NCI-H1092 treated with DMSO at 0.1 percent for 48 hours (cell line): ENCODE results near the gene TUBB.

ENCODE experiments used
- DNase-seq: peaks from one replicate; lab custom pipeline; 2025; lab: John Stamatoyannopoulos, UW

TUBB gene

DNA sequence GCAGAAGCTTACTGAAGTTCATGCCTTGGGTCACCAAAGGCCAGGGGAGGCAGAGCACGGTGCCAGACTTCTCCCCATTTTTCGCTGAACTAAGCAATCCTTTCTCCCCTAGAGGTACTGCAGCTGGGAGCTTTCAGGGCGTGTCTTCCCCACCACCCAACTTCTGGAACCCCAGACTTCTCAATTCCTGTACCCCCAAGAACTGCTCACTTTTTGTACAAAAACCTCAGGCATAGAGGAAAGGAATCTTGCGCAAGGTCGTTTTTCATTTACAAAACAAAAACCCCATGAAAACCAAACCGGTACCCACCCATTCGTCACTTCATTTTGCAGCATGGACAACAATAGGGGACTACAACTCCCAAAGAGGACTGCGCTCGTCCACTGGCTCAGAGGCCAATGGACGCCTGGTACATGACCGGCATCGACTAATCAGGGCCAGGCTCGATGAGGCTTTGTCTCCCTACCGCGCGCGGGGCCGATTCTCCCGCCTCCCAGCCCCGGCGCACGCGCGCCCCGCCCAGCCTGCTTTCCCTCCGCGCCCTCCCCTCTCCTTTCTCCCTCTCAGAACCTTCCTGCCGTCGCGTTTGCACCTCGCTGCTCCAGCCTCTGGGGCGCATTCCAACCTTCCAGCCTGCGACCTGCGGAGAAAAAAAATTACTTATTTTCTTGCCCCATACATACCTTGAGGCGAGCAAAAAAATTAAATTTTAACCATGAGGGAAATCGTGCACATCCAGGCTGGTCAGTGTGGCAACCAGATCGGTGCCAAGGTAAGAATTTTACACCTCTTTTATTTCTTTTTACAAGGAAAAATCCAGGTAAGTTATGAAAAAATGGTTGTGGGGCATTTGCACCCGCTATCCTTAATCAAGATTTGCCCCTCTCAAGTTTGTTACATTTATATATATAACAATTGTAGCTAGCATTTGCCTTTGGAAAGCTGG, at the start of gene TUBB:
TSS of gene TUBB (plus strand) at position 562 of the 947 bp plus-strand sequence. CDS start at position 717, 155 bp downstream.
- peak; percentile 93 for DNase-seq

DNA sequence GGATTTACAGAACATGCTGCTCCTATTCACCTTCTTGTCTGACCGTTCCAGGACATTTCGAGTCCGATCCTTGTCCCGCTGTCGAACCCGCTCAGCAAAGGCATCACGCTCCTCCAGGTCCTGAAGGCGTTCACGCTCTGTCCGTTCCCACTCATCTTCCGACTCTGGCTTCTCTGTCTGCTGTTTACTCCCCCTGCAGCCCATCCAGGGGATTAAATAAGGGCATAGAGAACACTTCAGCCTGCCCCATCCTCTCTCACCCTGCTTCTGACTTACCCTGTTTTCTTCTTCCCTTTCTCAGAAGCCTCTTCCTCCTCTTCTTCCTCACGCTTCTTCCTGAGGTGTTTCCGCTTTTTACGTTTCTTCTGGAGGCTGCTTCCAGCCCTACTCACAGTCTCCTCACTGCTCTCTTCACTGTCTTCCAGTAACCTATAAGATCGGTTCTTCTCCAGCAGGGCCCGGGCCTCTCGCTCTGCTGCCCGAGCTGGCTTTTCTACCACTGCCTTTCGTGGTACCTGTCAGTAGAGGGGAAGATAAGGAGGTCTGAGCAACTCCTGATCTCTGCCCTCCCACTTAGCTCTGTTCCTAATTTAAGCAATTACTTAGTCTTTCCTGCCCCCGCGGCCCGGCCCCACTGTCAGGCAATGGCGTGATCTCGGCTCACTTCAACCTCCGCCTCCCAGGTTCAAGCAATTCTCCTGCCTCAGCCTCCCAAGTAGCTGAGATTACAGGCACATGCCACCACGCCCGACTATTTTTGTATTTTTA, 49.2 kb upstream of the TUBB start:
- DNase-seq = no peak

DNA sequence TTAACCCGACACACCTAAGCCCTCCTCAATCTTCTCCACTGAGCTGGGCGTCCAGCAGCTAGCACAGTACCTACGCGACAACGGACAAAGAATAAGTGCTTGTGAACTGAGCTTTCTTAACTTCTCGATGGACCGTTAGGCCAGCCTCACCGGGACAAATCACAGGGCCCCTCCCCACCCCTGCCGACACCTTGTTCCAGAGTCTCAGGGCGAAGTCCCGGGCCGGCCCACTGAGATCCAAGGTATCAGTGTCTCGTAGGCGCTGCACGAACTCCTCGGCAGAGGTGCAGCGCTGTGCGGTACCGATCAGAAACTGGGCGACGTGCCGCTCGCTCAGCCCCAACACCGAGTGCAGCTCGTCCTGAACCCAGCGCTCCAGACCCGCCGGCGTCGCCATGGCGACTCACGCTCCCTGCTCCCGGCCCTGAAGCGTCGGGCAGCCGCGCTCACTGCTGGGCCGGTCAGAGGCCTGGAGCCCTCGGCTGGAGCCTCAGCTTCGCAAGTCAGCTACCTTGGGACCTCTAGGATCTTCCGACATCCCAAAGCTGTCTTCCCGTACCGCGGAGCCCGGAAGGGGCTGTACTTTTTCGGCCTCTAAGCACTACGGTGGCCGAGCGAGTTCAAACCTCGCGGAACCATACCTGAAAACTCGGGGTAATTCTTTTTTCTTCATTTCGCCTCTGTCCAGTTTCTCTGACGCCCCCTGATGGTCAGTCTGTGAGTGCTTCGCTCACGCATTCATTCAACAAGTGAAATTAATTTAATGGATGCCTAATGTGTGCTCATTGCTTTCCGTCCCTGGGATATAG, 47.5 kb upstream of the TUBB start, which contains the start of gene DHX16:
TSS of gene DHX16 (minus strand) at position 562 of the 809 bp plus-strand sequence. CDS start at position 397, 165 bp downstream.
- peak; percentile 88 for DNase-seq

DNA sequence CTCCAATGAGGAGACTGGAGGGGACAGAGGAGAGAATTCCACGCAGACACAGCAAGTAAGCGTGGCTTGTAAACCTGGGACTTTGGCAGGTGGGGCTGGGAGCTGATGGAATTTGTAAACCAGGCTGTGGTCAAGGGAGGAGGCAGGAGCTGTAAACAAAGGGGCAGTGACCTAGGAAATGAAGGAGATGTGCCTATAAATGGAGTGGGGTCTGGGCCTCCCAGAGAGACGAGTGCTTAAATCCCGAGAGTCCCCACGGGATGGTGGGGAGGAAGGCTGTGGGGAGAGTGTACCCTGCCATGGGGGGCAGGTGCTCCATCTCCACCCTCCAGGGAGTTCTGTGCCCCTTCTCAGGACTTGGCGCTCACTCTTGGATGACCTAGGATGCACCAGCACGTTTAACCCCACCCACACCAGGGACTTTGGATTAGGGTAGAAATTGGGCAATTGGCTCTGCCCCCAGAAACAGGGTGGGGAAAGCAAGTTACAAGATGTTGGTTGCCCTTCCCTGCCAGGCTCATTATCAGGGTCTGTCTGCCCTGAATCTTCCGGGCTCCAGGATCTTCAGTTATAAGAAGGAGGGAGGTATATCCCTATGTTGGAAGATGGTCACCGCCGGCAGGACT, 43.4 kb upstream of the TUBB start:
- no peak for DNase-seq

DNA sequence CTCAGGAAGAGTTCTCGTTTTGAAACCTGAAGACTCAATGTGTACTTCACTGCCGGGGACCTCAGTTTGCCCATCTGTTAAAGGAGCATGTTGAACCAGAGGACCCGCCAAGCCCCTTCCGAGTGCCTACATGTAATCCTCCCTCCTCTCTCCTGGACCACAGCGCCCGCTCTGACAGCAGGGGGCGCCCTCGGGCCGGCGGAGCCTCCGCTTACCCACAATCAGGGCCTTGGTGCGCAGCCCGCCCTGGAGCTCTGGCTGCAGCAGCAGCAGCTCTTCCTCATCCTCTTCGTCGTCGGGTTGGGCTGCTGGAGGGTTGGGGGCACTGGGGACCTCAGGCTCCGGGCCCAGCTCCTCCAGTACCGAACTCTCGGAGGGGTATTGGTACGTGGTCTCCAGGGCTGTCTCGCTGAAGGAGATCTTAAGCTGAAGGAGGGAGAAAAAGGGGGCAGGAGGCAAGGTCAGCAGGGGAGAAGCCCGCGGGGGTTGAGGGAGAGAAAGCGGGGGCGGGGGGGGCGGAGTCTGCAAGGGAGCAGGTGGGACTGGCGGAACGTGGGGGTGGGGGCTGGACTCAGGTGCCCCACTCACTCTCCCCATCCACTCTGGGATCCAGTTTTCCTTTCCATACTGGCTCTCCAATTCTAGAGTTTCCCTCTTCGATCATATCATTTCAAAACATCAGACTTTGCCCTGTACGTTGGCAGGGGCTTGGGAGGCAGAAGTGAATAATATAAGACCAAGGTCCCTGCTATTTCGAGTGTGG, 41.0 kb upstream of the TUBB start:
- peak; percentile 30 for DNase-seq

DNA sequence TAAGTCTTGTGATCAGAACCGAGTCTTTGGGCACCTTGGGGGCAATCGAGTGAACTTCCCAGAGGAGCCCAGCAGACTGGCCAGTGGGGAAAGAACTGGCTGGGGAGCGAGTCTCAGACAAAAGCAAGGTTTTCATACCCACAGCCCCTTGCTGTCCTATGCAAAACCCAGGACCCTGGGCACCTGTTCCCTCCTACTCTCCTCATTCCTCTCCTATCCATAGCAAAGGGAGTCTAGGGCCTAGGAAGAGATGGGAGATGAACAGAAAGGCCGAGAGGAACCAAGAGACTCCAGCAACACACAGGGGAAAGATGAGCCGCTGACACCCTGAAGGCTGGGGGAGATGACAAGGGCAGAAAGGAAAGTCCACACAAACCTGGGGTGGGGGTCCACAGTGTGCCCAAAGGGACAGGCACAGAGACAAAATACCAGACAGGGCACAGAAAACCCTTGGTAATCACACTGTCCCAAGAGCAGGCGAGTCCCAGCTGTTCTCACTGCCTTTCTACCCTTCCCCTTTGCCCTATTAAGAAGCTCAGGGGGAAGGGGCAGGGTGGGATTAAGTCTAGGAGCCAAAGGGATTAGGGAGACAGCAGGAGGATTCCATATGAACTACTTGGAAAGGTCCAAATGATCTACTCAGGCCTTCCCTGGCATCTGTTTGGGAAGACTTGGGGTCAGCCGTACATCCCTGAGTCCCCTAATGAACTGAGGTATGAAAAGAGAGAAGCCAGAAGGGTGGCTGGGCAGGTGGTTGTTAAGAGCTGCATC, 40.2 kb upstream of the TUBB start:
- DNase-seq = no peak

DNA sequence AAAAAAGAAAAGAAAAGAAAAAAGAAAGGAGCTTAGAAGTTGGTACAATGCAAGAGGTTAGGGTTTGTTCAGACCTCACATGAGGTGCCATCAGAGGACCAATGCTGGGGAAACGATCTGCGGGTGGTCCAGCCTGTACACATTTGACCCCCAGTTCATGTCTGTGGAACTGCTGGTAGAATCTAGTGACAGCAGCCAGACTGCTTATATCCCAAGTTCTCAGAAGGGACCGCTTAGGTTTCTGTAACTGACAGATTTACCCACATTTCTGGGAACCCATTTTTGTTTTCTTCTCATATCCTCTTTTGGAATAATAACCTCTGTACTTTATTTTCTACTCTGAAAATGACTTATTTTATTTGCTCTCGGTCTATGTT, 38.4 kb upstream of the TUBB start:
- DNase-seq = no peak

DNA sequence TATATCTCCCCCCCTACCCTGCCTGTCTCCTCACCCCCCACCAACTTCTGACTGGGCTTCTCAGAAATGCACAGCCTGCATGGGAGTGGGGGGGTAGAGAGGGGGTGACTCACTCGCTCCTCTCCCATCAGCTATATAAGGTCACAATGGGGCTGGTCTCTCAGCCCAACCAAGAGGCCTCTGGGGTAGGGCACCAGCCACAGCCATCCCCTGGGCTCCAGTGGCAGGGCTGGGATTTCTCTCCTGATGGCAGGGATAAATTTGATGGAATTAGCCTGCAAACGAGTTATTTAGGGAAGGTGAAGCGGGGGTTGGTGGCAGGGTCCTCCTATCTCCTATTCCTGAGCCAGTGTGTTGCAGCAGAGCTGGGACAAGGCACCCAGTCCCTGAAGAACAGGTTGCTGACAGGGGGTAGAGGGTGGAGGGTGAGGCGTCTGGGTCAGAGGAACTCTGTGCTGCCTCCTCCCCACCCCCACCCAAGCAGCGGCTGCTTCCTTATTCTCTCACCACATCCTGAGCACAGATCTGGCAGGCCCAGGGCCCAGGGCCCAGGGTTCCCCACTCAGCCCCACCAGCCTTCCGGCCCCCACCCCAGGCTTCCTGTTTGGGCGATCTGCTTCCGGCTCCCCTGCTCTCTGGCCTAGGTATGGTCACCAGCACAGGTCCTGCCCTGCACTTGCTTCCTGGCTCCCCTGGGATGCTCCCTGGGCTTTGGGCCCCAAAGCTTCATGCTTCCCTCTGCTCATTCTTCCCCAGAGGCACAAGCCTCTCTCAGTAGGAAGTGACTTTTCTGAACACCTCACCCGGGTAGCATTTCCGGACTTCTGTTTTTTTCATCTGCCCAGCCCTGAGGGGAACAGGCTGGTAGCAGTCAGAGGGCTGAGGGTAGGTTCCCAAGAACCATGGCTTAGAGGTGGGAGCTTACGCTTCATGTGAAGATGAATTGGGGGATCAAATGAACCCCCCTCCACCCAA, 37.7 kb upstream of the TUBB start:
- no peak for DNase-seq

DNA sequence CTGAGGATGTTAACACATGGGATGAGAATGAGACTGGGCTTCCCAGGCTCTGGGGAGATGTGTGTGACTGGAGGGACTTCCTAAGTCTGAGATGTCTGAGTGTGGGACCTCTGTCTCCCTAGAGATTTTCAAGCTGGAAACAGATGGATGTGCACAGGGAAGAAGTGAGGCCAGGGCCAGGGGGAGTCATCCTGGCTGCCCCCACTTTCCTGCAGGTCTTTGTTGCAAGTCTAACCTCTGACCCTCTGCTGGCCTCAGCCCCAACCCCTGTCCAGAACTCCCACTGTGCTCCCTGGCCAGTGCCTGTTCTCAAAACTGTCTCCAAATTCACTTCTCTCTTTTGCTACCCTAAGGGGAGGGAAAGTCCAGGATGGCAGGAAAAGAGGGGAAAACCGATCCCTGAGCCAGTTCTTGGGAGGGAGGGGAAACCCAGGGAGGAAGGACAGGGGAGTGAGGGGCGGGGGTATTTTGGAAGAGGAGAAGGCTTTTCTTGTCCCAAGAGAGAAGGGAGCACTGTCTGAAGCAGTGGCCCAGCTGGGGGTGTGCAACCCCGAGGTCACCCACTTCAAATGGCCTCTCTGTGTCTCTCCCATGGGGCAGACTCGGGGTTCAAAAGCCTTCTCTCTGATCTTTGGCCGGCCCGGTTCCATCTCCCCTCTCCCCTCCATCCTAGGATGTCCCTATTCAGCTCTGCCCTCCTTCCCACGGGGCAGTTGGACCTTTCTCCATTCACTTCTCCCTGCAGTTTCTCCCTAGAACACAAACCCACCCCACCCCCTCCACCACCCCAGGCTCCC, 36.8 kb upstream of the TUBB start:
- no peak for DNase-seq

DNA sequence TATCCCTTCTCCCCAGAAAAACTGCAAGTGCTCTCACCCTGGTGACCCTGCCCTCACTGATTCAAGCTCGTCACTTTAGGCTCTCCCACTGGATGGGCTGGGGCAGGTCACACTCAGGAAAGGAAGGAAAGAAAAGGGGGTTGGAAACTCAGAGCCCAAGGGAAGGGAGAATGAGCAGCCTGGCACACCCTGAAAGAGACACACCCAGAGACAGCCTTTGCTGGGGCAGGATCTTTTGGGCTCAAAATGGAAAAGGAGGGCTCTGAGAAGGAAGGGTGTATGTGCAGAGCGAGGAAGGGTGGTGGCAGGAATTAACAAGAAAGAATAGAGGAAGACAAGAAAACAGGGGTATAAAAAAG, 36.2 kb upstream of the TUBB start:
- no peak for DNase-seq

DNA sequence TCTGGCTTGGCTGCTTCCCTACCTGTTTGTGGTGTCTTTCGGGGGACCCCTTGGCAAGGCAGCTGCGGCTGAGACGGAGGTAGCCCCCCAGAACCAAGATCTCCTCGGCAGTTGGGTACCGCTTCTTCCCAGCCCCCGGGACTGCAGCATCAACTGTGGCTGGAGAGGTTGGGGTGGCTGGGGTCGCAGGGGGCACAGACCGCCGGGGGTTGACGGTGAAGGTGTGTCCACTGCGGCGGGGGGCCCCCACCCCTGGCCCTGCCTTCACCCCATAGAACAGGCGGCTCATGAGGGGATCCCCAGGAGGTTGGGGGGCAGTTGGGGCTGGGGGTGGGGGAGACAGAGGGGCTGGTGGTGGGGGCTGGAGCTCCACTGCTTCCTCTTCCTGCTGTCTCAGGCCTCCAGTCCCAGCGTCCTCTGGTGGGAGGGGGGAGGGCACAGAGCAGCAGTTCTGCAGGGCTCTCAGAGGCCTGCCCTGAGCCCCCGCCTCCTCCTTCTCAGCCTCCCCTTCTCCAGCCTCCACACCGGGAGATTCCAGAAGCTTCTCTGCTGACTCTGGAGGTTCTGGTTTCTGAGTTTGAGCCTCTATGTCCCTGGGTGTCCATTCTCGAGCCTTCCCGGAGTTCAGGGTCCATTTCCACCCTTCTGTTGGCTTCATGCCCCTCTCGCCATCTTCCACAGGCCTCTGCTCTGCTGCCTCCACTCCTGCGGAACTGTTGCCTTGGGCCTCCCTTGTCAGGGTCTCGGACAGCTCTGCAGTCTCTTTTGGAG, 35.6 kb upstream of the TUBB start:
- no peak for DNase-seq

DNA sequence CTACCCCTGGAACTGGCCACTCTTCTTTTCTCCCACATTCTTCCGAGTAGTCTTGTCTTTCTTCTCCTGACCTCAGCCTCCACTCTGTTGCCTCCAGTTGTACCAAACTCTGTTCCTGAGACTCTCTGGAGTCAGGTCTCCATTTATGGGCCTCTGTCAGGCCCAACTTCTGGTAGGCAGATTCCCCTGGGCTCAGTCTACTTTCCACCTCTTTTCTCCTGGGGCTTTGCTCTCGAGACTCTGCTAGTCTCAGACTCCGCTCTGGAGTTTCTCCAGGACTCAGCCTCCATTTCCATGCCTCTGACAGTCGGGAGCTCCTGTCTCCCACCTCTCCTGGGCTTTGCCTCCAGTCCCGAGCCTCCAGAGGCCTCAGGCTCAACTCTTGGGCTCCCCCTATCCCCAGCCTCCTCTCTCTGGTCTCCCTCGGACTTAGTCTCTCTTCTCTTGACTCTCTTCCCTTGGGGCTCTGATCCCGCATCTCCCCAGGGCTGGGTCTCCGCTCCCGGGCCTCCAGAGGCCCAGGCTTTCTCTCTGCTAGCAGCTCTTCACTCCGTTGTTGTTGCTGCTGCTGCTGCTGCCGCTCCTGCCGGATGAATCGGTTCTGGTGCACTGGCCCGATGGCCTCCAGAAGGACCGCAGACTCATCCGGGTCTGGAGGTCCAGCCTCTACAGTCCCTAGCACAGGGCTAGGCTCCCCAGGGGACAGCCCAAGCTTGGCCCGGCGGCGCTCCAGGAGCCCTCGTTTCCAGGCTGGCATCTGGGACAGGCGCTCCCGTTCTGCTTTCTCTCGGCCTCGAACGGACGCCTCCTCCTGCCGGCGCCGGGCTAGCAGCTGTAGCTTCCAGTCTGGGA, 34.8 kb upstream of the TUBB start:
- no peak for DNase-seq

DNA sequence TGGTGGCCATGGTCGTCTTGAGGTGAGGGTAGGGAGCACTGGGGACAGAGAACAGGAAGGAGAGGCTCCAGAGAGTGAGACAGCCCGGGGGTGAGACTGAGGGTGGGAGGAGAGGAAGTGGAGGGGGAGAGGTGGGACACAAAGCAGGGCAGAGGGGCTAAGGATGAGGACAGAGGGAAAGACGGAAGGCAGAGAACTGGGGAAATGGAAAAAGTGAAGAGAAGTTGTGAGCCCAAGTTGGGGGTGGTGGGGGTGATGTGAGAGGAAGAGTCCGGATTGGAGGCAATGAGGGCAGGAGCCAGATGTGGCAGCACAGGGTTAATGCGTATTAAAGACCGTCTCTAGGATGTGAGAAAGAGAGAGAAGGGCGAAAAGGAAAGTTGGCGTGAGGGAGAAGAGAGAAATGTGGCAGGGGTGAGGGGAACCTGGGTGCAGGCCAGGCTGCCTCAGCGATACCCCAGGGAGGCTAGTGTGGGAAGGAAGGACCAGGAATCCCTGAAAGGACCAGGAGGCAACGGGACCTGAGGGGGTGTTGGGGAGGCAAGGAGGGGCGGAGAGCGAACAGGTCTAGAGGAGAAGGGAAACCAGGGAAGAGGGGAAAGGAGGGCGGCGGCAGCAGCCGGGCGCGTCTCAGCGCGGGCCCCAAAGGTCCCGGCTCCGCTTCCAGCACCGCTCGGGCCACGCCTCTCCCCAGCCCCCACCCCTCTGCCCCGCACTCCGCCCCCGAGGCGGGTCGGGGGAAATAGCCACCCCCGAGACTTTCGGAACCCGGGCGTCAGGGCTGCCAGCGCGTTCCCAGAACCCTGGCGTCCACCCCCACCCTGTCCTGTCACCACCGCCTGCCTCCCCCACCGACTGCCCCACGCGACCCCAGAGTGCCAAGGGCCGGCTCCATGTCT, 33.9 kb upstream of the TUBB start, which contains the start of gene PPP1R18:
TSS of gene PPP1R18 (minus strand) at position 637 of the 899 bp plus-strand sequence. CDS start at position 10, 627 bp downstream.
- DNase-seq = no peak

DNA sequence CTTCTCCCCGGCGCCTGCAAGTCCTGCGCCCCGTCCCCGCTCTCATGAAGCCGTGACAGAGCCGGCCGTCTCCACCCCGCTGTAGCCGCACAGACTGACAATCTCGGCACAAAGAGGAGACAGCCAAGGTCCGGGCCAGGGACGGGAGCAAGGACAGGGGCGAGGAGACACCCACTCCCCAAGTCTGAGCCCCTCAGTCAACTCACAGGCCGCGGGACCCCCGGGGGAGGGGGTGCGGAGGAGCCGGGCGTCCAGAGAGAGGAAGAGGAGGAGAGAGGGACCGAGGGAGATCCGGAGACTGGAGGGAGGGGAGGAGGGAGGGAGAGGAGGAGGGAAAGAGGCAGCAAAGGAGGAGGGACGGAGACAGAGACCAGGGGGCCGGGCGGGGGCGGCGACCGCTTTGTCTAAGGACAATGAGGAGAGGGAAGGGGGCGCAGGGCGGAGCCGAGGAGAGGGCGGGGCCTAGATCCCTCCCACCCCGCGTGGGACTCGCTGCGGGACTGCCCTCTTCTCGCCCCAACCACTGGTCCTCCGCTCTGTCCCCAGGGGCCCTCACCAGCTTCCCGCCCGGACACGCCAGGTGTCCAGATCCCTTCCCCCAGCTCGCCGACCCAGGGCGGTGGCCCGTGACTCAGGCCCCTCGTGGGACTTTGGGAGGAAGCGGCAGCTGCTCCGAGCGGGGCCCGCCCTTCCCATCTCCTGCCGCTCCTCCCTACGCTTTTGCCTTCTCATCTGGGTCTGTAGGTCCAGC, 33.1 kb upstream of the TUBB start:
- DNase-seq = peak; percentile 50
